Peyer's patch (tissue), 4 donors: ENCODE measurements around the gene HOMER3. TPM values are rescaled to one million over a fixed set of nuclear protein-coding genes. Genes with fewer than 3 reads are reported as not detected.

ENCODE experiments used
- DNase-seq, 3 donors: peaks; one replicate each; pipeline ENCODE4 v3.0.0-alpha.2; 2017 to 2019
- H3K27ac ChIP-seq, 4 donors: fragments of 200-600 bp; sonication (generic); one replicate each; pipeline ENCODE4 v1.5.1; 2016 to 2019
- H3K27me3 ChIP-seq, 2 donors: fragments of 200-600 bp; sonication (generic); one replicate each; pipeline ENCODE4 v1.5.1; 2019
- H3K36me3 ChIP-seq, 3 donors: fragments of 200-600 bp; sonication (generic); one replicate each; pipeline ENCODE4 v1.5.1; 2016 to 2019
- H3K4me1 ChIP-seq, 4 donors: fragments of 200-600 bp; sonication (generic); one replicate each; pipeline ENCODE4 v1.5.1; 2016 to 2019
- H3K4me3 ChIP-seq, 4 donors: fragments of 200-600 bp; sonication (generic); 1 replicate in 3 of 4; 2 replicates in 1 of 4; pipeline ENCODE4 v1.5.1; 2016 to 2019; ENCODE audit warnings: mild to moderate bottlenecking in 1 of 4
- H3K9me3 ChIP-seq, 4 donors: fragments of 200-600 bp; sonication (generic); one replicate each; pipeline ENCODE4 v1.5.1; 2016 to 2019; ENCODE audit warnings: mild to moderate bottlenecking in 1 of 4
- POLR2A ChIP-seq, 2 donors: fragments of 450-650 bp; IDR thresholded peaks; one replicate each; pipeline ENCODE4 v1.5.1; 2017; ENCODE audit warnings: antibody characterized with exemption in 2 of 2, mild to moderate bottlenecking in 2 of 2, moderate library complexity in 2 of 2
- total RNA-seq, 4 donors: library from RNA; depleted of rRNA; stranded (reverse); fragments of >200 nt; gene quantifications; one replicate each; pipeline ENCODE4 v1.1.0, GENCODE V29; 2016
- TF ChIP-seq, protein P1 (sequence below), 6 experiments: fragments of 450-650 bp in 4 of 6; fragments of 200-600 bp in 2 of 6; sonication (generic) in 1 of 6; IDR thresholded peaks; one replicate each; pipeline ENCODE4 v1.5.1; 2017 to 2019; ENCODE audit warnings: antibody characterized with exemption in 6 of 6, mild to moderate bottlenecking in 3 of 6, moderate library complexity in 1 of 6

HOMER3 gene
- total RNA-seq, 4 donors from 2014 or later, result 0.88 to 33.0 (median 9.6) TPM

DNA sequence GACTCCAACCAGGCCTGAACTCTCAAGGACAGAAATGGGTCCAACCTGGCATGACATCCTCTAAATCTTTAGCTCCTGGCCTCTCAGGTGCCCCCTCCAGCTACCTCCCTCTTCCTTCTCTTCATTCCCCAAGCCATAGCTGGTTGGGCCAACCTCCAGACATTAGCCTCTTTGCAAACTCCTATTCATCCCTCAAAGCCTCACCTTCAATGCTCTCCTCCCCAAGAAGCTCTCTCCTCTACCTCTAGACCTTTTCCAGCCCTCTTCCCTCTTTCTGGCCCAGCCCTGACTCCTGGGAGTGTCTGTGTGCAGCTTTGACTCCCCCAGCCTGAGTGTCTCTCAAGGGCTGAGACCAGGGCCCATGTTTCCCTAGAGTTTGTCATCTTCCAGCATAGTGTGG lies 5.3 kb upstream of the HOMER3 start:
- H3K4me3 ChIP-seq, result no peak overlapping the region

DNA sequence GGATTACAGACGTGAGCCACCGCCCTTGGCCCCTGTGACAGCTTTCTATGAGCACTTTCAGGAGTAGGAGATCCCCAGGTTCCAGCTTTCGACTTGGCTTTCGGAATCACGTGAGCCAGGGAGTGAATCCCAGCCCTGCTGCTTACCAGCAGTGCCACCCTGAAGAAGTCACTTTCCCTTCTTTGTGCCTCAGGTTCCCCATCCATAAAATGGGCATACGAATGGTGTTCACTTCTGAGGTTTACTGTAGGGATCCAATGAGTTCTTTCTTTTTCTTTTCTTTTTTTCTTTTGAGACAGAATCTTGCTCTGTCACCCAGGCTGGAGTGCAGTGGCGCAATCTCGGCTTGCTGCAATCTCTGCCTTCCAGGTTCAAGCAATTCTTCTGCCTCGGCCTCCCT lies 4.3 kb upstream of the HOMER3 start:
- Histone ChIP-seq H3K4me1 (peaks cover 0 to 10% (median 3%) of the 10 kb centered on the region in 4 donors), H3K27ac (no peak overlapping the region), H3K36me3 (no peaks in the 10 kb centered on the region), H3K27me3 (no peaks in the 10 kb centered on the region), H3K4me3 (no peak overlapping the region), H3K9me3 (no peaks in the 10 kb centered on the region)
- TF ChIP-seq POLR2A (IDR thresholded peaks at IDR 0.05), result no peak
- TF ChIP-seq, protein P1, sequence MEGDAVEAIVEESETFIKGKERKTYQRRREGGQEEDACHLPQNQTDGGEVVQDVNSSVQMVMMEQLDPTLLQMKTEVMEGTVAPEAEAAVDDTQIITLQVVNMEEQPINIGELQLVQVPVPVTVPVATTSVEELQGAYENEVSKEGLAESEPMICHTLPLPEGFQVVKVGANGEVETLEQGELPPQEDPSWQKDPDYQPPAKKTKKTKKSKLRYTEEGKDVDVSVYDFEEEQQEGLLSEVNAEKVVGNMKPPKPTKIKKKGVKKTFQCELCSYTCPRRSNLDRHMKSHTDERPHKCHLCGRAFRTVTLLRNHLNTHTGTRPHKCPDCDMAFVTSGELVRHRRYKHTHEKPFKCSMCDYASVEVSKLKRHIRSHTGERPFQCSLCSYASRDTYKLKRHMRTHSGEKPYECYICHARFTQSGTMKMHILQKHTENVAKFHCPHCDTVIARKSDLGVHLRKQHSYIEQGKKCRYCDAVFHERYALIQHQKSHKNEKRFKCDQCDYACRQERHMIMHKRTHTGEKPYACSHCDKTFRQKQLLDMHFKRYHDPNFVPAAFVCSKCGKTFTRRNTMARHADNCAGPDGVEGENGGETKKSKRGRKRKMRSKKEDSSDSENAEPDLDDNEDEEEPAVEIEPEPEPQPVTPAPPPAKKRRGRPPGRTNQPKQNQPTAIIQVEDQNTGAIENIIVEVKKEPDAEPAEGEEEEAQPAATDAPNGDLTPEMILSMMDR (IDR thresholded peaks at IDR 0.05), result no peak
- DNase-seq, result no peak

More for the DNA sequence above, 5.3 kb upstream of the HOMER3 start:
- Histone ChIP-seq H3K27me3 (no peaks in the 10 kb centered on the region), H3K36me3 (no peaks in the 10 kb centered on the region), H3K4me1 (peaks cover 0 to 4% (median 0%) of the 10 kb centered on the region in 4 donors), H3K9me3 (no peaks in the 10 kb centered on the region), H3K27ac (no peak overlapping the region)
- no peak for DNase-seq
- TF ChIP-seq, protein P1 (IDR thresholded peaks at IDR 0.05), result no peak
- no peak for TF ChIP-seq POLR2A (IDR thresholded peaks at IDR 0.05)

DNA sequence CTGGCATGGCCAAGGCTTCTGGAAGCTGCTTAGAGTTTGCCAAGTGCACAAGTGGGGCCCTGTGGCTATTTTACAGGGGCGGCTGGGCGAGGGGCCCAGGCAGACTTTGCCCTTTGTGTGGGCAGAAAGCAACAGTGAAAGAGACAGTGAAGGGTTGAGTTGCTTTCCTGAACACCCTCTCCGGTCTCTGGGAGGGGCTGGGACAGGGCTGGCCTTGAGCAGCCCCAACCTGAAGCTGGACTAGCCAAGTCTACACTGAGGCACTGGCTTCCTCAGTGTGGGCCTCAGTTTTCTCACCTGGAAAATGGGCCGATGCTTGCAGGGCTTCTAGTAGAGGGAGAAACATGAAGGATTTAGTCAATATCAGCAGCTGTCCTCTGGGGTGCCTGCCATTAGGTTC lies 2.4 kb upstream of the HOMER3 start:
- no peak for DNase-seq
- no peak overlapping the region for H3K27ac ChIP-seq
- no peaks in the 10 kb centered on the region for H3K9me3 ChIP-seq
- no peaks in the 10 kb centered on the region for H3K27me3 ChIP-seq
- peaks cover 0 to 1% (median 0%) of the 10 kb centered on the region in 3 donors for H3K36me3 ChIP-seq
- H3K4me3 ChIP-seq, result no peak overlapping the region
- H3K4me1 ChIP-seq, result peaks cover 0 to 16% (median 5%) of the 10 kb centered on the region in 4 donors
- TF ChIP-seq POLR2A (IDR thresholded peaks at IDR 0.05), result no peak
- TF ChIP-seq, protein P1 (IDR thresholded peaks at IDR 0.05), result no peak

DNA sequence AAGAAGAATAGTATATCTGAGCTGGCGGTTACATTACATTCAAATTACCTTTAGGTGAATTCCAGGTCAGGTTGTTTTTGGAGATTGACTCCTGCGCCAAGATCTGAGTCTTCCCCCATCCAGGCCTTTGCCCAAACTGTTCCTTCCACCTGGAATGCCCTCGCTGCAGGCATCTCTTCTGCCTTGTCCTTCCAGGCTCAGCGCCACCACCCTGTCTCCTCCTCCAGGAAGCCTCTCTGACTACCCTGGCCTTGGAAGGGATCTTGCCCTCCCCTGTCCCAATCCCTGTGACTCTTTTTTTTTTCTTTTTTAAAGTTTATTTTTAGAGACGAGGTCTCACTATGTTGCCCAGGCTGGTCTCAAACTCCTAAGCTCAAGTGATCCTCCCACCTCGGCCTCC lies 1.7 kb upstream of the HOMER3 start:
- H3K27me3 ChIP-seq, result no peaks in the 10 kb centered on the region
- no peak for DNase-seq
- peaks cover 0 to 9% (median 0%) of the 10 kb centered on the region in 3 donors for H3K36me3 ChIP-seq
- no peaks in the 10 kb centered on the region for H3K9me3 ChIP-seq
- no peak overlapping the region for H3K27ac ChIP-seq
- no peak overlapping the region for H3K4me3 ChIP-seq
- H3K4me1 ChIP-seq, result peaks cover 0 to 16% (median 5%) of the 10 kb centered on the region in 4 donors
- no peak for TF ChIP-seq POLR2A (IDR thresholded peaks at IDR 0.05)
- TF ChIP-seq, protein P1 (IDR thresholded peaks at IDR 0.05), result no peak

DNA sequence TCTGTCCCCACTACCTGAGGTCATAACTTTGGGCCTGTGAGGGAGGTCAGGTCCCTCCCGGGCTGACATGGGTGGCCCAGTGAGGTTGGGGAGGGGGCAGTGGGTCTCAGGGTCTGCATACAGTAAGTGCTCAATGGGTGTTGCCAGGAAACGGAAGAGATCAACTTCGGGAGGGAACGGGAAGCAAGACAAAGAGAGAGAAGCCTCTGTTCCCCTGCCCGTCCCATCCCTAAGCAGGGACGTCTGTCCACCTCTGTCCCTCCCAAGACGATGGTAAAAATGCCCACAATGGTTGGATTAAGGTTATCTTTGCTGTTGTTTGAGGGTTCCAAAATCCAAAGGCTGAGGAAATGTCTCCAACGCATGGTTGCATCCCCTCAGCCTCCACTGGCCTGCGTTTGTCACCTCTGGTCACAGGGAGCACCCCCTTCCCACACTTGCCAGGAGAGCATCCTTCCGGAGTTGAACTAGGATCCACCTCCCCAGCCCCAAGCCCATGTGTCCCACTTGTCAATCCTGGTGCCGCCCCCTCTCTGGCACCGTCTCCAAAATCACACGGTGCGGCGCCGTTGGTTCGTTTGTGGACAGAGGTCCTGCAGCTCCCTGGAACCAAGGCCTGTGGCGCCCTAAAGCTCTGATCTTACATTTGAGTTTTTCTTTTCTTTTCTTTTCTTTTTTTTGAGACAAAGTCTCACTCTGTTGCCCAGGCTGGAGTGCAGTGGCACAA lies 774 bp upstream of the HOMER3 start:
- no peak for DNase-seq
- H3K27ac ChIP-seq, result peak overlapping the region in 2 of 4 donors; percentile 1 to 70

More for the DNA sequence above, 774 bp upstream of the HOMER3 start:
- peaks cover 0 to 16% (median 5%) of the 10 kb centered on the region in 4 donors for H3K4me1 ChIP-seq
- no peaks in the 10 kb centered on the region for H3K9me3 ChIP-seq
- no peak for TF ChIP-seq POLR2A (IDR thresholded peaks at IDR 0.05)
- H3K4me3 ChIP-seq, result peak overlapping the region in 1 of 4 donors; percentile 24
- H3K36me3 ChIP-seq, result peaks cover 0 to 9% (median 0%) of the 10 kb centered on the region in 3 donors
- H3K27me3 ChIP-seq, result no peaks in the 10 kb centered on the region
